ENCODE data around the gene RASGRF2.

- TF ChIP-seq ASH2L (IDR thresholded peaks at IDR 0.05; ENCODE audit: low read length) (no peak), EZH2 (IDR thresholded peaks at IDR 0.05; ENCODE audit: low read depth, low read length, severe bottlenecking) (no peak), YY1 (IDR thresholded peaks at IDR 0.05; ENCODE audit: low read depth, low read length) (no peak), SIN3A (conservative IDR thresholded peaks at IDR 0.05 in 1 of 2, IDR thresholded peaks at IDR 0.05 in 1 of 2; ENCODE audit: low read depth in 1 of 2, low read length in 2 of 2) (no peak), EP300 (IDR thresholded peaks at IDR 0.05; ENCODE audit: borderline replicate concordance in 1 of 2, low read depth in 2 of 2, low read length in 2 of 2) (no peak)
- TF ChIP-seq, protein P1, sequence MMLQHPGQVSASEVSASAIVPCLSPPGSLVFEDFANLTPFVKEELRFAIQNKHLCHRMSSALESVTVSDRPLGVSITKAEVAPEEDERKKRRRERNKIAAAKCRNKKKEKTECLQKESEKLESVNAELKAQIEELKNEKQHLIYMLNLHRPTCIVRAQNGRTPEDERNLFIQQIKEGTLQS (IDR thresholded peaks at IDR 0.05; ENCODE audit: insufficient read depth, low read depth, low read length) = no peak
- TF ChIP-seq, protein P2, sequence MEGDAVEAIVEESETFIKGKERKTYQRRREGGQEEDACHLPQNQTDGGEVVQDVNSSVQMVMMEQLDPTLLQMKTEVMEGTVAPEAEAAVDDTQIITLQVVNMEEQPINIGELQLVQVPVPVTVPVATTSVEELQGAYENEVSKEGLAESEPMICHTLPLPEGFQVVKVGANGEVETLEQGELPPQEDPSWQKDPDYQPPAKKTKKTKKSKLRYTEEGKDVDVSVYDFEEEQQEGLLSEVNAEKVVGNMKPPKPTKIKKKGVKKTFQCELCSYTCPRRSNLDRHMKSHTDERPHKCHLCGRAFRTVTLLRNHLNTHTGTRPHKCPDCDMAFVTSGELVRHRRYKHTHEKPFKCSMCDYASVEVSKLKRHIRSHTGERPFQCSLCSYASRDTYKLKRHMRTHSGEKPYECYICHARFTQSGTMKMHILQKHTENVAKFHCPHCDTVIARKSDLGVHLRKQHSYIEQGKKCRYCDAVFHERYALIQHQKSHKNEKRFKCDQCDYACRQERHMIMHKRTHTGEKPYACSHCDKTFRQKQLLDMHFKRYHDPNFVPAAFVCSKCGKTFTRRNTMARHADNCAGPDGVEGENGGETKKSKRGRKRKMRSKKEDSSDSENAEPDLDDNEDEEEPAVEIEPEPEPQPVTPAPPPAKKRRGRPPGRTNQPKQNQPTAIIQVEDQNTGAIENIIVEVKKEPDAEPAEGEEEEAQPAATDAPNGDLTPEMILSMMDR (IDR thresholded peaks at IDR 0.05; ENCODE audit: control extremely low read depth in 1 of 3, insufficient read depth in 1 of 3, low read depth in 1 of 3, low read length in 3 of 3) = no peak
Measured at GRCh38 chr5:81069990-81070389, 109.8 kb downstream of the RASGRF2 start.

Measured in H1 (cell line).